ENCODE measurements around the gene MAPK4.
"Not testable (repeated sequence)": the region's sequence is repeated elsewhere in the genome, so short reads cannot be mapped to it uniquely, and the experiment has no call there.

Gene MAPK4

DNA sequence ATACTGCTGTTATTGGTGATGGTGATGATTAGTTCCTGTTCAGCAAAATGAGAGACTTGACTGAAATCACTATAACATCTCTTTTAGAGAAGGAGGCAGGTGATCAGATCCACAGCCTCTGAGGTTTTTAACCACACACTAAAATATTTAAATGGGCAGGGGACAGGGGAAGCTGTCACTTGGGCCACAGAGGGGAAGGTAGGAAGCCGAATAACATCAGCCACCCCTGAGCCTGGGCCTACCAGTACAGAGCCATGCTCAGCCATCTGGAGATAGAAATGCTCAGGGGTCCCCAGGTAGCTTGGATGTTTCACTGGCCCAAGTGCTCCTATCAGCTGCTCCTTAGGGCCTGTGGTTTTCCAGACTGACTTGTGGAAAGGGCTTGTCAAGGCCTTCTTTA, 137.6 kb downstream of the MAPK4 start:
- Histone ChIP-seq H3K4me1 (ENCODE audit: control insufficient read depth, insufficient read depth, low read length) (peaks cover 16% of the 10 kb centered on the region), H3K4me3 (ENCODE audit: low read depth, low read length) (no peak overlapping the region)

DNA sequence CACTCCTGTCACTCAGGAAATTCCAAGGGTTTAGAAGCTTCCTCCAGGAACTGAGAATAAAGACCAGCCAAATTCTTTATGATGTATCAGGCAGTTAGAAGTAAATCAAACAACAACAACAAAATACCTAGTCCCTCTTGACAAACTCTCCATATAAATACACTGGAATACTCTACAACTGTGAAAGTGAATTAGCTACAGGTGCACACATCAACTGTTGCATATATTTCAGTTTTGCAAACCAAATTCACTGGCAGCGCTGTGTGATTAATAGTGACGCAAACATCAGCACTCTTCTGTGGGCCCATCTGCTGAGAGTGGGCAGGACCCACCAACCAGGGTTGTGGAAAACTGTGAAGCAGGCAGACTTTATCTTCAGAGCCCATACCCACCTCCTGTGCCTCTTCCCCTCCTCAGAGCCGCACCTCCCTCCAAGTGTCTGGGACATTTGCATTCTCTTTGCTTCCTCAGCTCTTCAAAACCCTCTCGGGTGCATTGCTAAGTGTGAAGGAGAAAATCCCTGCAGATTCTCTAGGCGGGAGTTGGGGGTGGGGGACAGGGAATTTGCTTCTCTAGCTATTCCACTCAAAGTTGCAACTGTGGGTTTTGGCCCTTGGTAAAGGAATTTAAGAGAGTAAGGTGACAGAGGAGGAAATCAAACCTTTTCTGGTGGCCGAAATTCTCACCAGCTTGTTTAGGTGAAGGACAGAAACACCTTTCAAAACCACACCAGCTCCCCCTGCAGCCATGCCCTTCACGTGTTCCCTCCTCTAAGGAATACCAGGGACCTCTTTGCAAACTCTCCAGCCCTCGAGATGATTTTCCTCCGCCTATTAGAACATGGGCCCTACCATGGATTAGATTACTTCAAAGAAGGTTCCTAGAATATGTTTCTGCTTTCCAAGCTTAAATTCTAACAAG, 140.6 kb downstream of the MAPK4 start:
- no peak overlapping the region for H3K9ac ChIP-seq (ENCODE audit: low read depth, low read length)
- H3K36me3 ChIP-seq (ENCODE audit: control insufficient read depth, insufficient read depth, low read length): no peaks in the 10 kb centered on the region
- no peaks in the 10 kb centered on the region for H3K9me3 ChIP-seq (ENCODE audit: control insufficient read depth, insufficient read depth, low read length)
- H3K4me3 ChIP-seq (ENCODE audit: low read depth, low read length): no peak overlapping the region
- peaks cover 20% of the 10 kb centered on the region for H3K4me1 ChIP-seq (ENCODE audit: control insufficient read depth, insufficient read depth, low read length)
- no peaks in the 10 kb centered on the region for H3K27me3 ChIP-seq (ENCODE audit: control insufficient read depth, insufficient read depth, low read length)

More for the DNA sequence above, 137.6 kb downstream of the MAPK4 start:
- Histone ChIP-seq H3K9me3 (ENCODE audit: control insufficient read depth, insufficient read depth, low read length) (no peaks in the 10 kb centered on the region), H3K36me3 (ENCODE audit: control insufficient read depth, insufficient read depth, low read length) (no peaks in the 10 kb centered on the region), H3K9ac (ENCODE audit: low read depth, low read length) (no peak overlapping the region), H3K27me3 (ENCODE audit: control insufficient read depth, insufficient read depth, low read length) (no peaks in the 10 kb centered on the region)

DNA sequence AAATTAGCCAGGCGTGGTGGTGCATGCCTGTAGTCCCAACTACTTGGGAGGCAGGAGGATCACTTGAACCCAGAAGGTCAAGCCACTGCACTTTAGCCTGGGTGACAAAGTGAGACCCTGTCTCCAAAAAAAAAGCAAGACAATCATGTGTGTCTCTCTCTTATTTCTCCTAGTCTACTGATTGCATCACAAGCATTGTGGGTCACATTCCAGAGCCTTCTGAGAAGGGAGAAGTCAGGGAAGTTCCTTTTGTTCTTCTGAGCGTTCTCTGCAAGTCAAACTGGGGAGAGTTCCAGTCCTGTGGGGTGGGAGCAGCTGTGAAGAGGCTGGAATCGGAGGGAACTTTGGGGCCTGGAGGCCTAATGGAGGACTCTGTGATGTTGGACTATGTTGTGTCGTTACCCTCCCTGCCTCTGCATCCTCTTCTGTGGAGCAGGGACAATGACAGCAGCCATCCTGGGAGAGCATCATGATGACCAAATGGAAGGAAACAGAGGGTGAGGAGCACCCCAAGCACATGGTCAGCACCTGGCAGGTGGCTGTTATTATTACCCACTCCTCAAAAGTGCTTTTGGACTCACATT, 144.6 kb downstream of the MAPK4 start:
- H3K4me3 ChIP-seq (ENCODE audit: low read depth, low read length): no peak overlapping the region
- no peak overlapping the region for H3K9ac ChIP-seq (ENCODE audit: low read depth, low read length)
- no peaks in the 10 kb centered on the region for H3K9me3 ChIP-seq (ENCODE audit: control insufficient read depth, insufficient read depth, low read length)
- no peaks in the 10 kb centered on the region for H3K36me3 ChIP-seq (ENCODE audit: control insufficient read depth, insufficient read depth, low read length)
- H3K4me1 ChIP-seq (ENCODE audit: control insufficient read depth, insufficient read depth, low read length): peaks cover 17% of the 10 kb centered on the region
- no peaks in the 10 kb centered on the region for H3K27me3 ChIP-seq (ENCODE audit: control insufficient read depth, insufficient read depth, low read length)

DNA sequence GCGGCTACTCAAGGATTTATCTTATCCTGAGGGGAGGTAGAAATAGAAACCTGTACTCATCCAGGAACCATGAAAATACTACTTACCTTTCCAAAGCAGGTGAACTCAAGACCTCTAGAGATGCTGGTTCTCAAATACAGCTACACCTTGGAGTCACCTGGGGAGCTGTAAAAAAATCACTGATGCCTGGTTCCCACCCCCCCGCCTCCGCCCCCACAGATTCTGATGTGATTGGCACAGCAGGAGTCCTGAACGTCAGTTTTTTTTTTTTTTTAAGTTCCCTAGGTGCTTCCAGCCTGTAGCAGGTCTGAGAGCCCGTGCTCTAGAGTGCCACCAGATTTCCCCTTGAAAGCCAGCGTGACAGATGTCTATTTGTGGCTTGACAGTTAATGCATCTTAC, 146.3 kb downstream of the MAPK4 start:
- Histone ChIP-seq H3K27me3 (ENCODE audit: control insufficient read depth, insufficient read depth, low read length) (no peaks in the 10 kb centered on the region), H3K36me3 (ENCODE audit: control insufficient read depth, insufficient read depth, low read length) (no peaks in the 10 kb centered on the region), H3K4me3 (ENCODE audit: low read depth, low read length) (no peak overlapping the region), H3K9me3 (ENCODE audit: control insufficient read depth, insufficient read depth, low read length) (no peaks in the 10 kb centered on the region), H3K4me1 (ENCODE audit: control insufficient read depth, insufficient read depth, low read length) (peaks cover 11% of the 10 kb centered on the region), H3K9ac (ENCODE audit: low read depth, low read length) (no peak overlapping the region)

DNA sequence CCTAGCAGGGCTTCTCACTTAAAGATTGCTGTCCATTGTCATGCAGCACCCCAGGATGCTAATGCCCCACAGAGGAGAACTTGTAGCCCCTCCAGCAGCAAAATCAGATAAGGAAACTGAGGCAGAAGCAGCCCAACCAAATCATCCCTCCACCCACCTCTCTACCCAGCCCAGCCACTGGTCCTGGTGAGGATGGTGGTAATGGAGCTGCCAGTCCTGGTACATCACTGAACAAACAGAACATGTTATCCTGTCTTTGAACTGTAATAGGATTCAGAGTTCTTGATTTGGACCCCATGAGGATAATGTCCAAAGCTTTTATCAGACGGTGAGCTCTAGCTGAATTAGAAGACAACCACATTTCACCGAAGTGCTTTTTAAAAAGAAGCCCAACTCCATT, 146.8 kb downstream of the MAPK4 start:
- H3K36me3 ChIP-seq (ENCODE audit: control insufficient read depth, insufficient read depth, low read length): no peaks in the 10 kb centered on the region
- H3K4me1 ChIP-seq (ENCODE audit: control insufficient read depth, insufficient read depth, low read length): peaks cover 11% of the 10 kb centered on the region
- H3K27me3 ChIP-seq (ENCODE audit: control insufficient read depth, insufficient read depth, low read length): no peaks in the 10 kb centered on the region
- H3K9me3 ChIP-seq (ENCODE audit: control insufficient read depth, insufficient read depth, low read length): no peaks in the 10 kb centered on the region
- H3K9ac ChIP-seq (ENCODE audit: low read depth, low read length): no peak overlapping the region
- no peak overlapping the region for H3K4me3 ChIP-seq (ENCODE audit: low read depth, low read length)

DNA sequence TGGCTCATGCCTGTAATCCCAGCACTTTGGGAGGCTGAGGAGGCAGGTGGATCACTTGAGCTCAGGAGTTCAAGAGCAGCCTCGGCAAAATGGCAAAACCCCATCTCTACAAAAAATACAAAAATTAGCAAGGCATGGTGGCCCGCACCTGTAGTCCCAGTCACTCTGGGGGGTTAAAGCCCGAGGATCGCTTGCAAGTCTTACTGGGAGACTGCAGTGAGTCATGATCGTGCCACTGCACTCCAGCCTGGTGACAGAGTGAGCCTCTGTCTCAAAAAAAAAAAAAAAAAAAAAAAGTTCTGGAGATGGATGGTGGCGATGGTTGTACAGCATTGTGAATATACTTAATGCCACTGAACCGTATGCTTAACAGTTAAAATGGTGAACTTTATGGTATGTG, 147.4 kb downstream of the MAPK4 start:
- not testable (repeated sequence) for H3K27me3 ChIP-seq (ENCODE audit: control insufficient read depth, insufficient read depth, low read length); H3K9me3 ChIP-seq (ENCODE audit: control insufficient read depth, insufficient read depth, low read length); H3K9ac ChIP-seq (ENCODE audit: low read depth, low read length); H3K36me3 ChIP-seq (ENCODE audit: control insufficient read depth, insufficient read depth, low read length); H3K4me3 ChIP-seq (ENCODE audit: low read depth, low read length)
- peaks cover 11% of the 10 kb centered on the region for H3K4me1 ChIP-seq (ENCODE audit: control insufficient read depth, insufficient read depth, low read length)

DNA sequence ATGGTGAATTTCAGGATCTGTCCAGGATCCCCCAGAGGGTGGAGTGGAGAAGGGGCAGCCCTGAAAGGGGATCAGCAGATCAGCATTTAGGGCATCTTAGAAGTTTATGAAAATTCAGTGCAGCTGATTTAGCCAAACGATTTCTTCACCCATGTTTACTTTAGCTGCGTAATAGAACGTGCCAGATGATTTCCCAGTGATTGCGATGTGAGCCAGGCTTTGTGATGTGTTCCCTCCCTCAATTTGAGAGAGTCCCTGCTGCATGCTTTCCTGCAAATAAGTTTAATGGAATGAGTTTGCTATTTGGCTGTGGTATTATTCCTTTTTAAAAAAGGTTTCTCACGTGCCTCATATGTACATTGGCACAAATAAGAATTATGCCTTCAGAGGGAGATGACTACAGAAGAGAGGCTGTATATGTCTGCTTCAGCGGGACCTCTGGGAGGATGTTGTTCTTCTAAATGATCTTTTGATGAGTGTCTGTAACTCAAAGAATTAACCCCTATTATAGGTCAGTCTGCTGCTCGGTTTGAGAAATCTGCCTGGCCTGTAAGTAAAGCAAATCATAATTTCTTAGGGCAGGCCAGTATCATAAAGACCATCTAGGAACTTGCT, 148.1 kb downstream of the MAPK4 start:
- no peaks in the 10 kb centered on the region for H3K36me3 ChIP-seq (ENCODE audit: control insufficient read depth, insufficient read depth, low read length)
- H3K4me1 ChIP-seq (ENCODE audit: control insufficient read depth, insufficient read depth, low read length): peaks cover 17% of the 10 kb centered on the region
- no peak overlapping the region for H3K9ac ChIP-seq (ENCODE audit: low read depth, low read length)
- no peak overlapping the region for H3K4me3 ChIP-seq (ENCODE audit: low read depth, low read length)
- no peaks in the 10 kb centered on the region for H3K9me3 ChIP-seq (ENCODE audit: control insufficient read depth, insufficient read depth, low read length)
- no peaks in the 10 kb centered on the region for H3K27me3 ChIP-seq (ENCODE audit: control insufficient read depth, insufficient read depth, low read length)

DNA sequence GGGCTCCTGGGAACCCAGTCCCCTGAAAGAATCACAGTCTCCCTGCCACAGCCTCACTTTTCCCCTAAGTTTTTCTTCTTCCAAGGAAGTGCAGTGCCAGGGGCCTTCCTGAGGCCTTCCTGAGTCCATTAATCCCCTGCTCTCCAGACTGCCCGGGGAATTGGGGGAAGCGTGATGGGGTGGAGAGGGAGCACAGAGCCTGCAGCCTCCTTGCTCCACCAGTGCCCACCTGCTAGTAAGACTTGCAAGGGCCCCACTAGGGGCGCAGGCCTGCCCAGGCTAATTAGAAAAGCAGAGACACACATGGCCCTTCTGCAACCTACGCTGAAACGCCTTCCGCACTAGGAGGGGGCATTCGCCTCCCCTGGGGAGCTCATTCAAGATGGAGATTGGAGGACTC, 149.3 kb downstream of the MAPK4 start:
- H3K4me1 ChIP-seq (ENCODE audit: control insufficient read depth, insufficient read depth, low read length): peaks cover 18% of the 10 kb centered on the region
- no peak overlapping the region for H3K9ac ChIP-seq (ENCODE audit: low read depth, low read length)
- no peaks in the 10 kb centered on the region for H3K27me3 ChIP-seq (ENCODE audit: control insufficient read depth, insufficient read depth, low read length)
- no peak overlapping the region for H3K4me3 ChIP-seq (ENCODE audit: low read depth, low read length)
- H3K9me3 ChIP-seq (ENCODE audit: control insufficient read depth, insufficient read depth, low read length): no peaks in the 10 kb centered on the region
- H3K36me3 ChIP-seq (ENCODE audit: control insufficient read depth, insufficient read depth, low read length): no peaks in the 10 kb centered on the region

DNA sequence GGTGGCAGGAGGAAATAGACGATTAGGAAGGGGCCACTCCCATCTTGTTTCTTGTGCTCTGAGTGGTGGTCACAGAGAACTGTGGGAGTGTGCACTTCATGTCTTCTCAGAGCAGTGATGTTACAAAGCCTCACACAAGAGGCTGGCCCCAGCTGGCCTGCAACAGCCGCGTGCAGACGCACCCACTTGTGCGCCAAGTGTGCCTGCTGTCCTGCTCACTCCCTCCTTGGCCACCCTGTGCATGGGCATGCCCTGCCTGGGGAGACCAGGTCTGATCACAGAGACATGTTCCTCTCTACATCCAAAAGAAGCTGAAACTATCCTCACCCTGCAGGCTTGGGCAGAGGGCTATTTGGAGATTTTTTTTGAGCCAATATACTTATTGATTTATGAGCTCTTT, 151.5 kb downstream of the MAPK4 start:
- Histone ChIP-seq H3K36me3 (ENCODE audit: control insufficient read depth, insufficient read depth, low read length) (no peaks in the 10 kb centered on the region), H3K9ac (ENCODE audit: low read depth, low read length) (no peak overlapping the region), H3K27me3 (ENCODE audit: control insufficient read depth, insufficient read depth, low read length) (no peaks in the 10 kb centered on the region), H3K4me3 (ENCODE audit: low read depth, low read length) (no peak overlapping the region), H3K9me3 (ENCODE audit: control insufficient read depth, insufficient read depth, low read length) (no peaks in the 10 kb centered on the region), H3K4me1 (ENCODE audit: control insufficient read depth, insufficient read depth, low read length) (peaks cover 9% of the 10 kb centered on the region)

DNA sequence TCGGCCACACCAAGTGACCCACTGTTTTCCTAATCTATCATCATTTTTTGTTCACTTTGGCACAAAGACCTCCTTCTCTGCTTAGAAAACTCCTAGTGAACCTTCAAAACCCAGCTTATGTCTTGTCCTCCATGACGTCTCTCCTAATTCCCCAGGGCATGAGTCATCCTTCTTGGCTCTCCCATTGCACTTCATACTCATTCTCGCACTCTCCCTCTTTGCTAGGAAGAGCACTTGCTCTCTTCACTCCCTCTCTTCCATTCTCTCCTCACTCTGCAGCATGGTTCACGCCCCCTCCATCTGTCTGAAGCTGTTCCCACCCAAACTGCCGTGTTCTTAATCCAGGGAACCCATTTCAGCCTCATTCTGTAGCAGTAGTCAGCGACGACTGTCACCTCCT, 156.0 kb downstream of the MAPK4 start:
- H3K4me3 ChIP-seq (ENCODE audit: low read depth, low read length): no peak overlapping the region

DNA sequence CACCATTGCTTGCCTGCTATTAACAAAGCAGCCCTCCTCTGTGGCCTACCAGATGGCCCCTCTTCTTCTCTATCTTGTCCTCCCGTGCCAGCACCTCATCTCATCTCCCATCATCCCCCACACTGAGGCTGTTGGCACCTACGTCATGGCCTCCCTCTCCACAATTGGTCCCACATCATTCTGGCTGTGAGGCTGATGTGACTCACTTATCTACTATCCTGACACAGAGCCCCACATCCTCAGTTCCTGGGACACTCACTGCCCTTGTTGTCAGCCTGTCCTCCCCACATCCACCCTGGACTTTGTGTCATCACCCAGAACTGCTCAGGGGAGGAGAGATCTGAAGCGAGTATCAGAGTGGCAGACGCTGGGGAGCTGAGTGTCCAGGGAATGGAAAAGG, 157.0 kb downstream of the MAPK4 start:
- Histone ChIP-seq H3K4me1 (ENCODE audit: control insufficient read depth, insufficient read depth, low read length) (peaks cover 6% of the 10 kb centered on the region), H3K4me3 (ENCODE audit: low read depth, low read length) (no peak overlapping the region), H3K9me3 (ENCODE audit: control insufficient read depth, insufficient read depth, low read length) (no peaks in the 10 kb centered on the region), H3K27me3 (ENCODE audit: control insufficient read depth, insufficient read depth, low read length) (no peaks in the 10 kb centered on the region), H3K9ac (ENCODE audit: low read depth, low read length) (no peak overlapping the region), H3K36me3 (ENCODE audit: control insufficient read depth, insufficient read depth, low read length) (no peaks in the 10 kb centered on the region)

More for the DNA sequence above, 156.0 kb downstream of the MAPK4 start:
- Histone ChIP-seq H3K4me1 (ENCODE audit: control insufficient read depth, insufficient read depth, low read length) (peaks cover 6% of the 10 kb centered on the region), H3K36me3 (ENCODE audit: control insufficient read depth, insufficient read depth, low read length) (no peaks in the 10 kb centered on the region), H3K9me3 (ENCODE audit: control insufficient read depth, insufficient read depth, low read length) (no peaks in the 10 kb centered on the region), H3K9ac (ENCODE audit: low read depth, low read length) (no peak overlapping the region), H3K27me3 (ENCODE audit: control insufficient read depth, insufficient read depth, low read length) (no peaks in the 10 kb centered on the region)

DNA sequence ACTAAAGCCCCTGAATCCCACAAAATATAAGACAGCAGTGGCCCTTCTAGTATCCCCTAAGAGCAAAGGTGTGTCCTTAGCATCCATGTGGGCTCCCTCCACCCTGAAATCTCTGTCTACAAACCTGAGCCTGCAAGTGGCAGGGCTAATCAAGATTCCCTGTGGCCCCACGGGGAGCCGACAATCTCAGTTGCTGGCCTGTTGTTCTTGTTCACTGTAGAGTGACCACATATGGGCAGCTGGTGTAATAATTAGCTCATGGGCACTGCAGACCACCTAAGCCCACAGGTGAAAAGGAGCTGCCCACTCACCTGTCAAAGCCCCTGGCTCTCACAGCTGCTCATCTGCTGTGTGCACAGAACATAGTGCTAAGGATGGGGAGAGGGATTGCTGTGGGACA, 157.7 kb downstream of the MAPK4 start:
- Histone ChIP-seq H3K9me3 (ENCODE audit: control insufficient read depth, insufficient read depth, low read length) (no peaks in the 10 kb centered on the region), H3K4me3 (ENCODE audit: low read depth, low read length) (no peak overlapping the region), H3K9ac (ENCODE audit: low read depth, low read length) (no peak overlapping the region), H3K27me3 (ENCODE audit: control insufficient read depth, insufficient read depth, low read length) (no peaks in the 10 kb centered on the region), H3K4me1 (ENCODE audit: control insufficient read depth, insufficient read depth, low read length) (peaks cover 5% of the 10 kb centered on the region), H3K36me3 (ENCODE audit: control insufficient read depth, insufficient read depth, low read length) (no peaks in the 10 kb centered on the region)
